ENCODE data around the gene GNB1.
"Not testable (repeated sequence)": the region's sequence is repeated elsewhere in the genome, so short reads cannot be mapped to it uniquely, and the experiment has no call there.

Gene GNB1

DNA sequence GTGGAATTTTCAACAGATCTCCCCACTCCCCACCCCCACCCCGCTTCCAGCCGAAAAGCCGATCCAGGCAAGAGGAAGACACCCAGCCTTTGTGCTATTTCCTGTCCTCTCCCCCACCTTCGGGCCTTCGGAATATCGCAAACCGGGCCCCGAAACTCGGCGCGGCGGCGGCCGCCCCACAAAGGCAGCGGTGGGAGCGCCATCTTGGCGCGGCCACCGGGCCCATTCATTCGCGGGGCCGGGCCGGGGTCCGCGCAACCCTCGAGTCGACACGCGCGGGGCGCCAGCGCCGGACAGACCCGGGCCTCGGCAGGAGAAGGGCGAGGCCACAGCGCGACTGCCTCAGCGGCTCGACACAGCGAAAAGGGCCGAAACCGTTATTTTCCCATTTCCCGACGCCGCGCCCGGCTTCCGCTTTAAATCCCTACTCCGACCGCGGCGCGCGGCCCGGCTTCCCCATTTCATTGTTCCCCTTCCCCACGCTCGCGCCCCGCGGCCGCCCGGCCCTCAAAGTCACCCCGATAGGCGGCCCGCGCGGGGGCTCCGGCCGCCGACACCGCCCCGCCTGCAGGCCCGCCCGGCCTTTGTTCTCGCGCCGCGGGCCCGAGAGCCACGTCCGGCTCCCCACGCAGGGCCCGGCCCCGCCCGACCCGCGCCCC lies 911 bp downstream of the GNB1 start:
- DNase-seq: peak; percentile 68

DNA sequence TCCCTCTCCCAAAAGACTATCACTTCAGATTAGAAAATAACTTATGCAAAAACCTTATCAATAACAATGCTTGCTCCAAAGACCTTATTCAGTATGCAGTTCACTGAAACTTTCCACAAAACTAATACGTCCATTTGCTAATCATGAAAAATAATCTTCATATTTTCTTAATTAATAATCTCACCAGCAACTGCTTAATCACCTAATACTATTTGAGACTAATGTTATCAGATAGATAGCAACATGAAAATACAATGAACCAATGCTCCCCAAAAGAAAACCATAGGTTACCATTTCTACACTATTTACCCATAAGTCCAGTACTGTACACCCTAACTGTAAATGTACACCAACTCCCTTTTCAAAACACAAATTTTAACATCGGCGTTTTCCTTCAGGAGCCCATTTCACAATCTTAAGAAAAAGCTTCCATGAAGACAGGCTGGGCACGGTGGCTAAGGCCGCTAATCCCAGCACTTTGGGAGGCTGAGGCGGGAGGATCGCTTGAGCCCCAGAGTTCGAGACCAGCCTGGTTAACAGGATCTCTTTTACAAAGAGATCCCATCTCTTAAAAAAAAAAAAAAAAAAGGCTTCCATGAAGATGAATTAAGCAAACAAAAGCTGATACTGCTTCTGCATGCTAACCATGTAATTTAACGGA lies 1.7 kb downstream of the GNB1 start:
- DNase-seq: no peak

GRCh38 chr1:1883890-1884289 lies 7.0 kb downstream of the GNB1 start:
- not testable (repeated sequence) for DNase-seq

GRCh38 chr1:1883092-1883873 lies 7.6 kb downstream of the GNB1 start:
- DNase-seq: no peak

GRCh38 chr1:1881727-1882126 lies 9.2 kb downstream of the GNB1 start:
- no peak for DNase-seq

DNA sequence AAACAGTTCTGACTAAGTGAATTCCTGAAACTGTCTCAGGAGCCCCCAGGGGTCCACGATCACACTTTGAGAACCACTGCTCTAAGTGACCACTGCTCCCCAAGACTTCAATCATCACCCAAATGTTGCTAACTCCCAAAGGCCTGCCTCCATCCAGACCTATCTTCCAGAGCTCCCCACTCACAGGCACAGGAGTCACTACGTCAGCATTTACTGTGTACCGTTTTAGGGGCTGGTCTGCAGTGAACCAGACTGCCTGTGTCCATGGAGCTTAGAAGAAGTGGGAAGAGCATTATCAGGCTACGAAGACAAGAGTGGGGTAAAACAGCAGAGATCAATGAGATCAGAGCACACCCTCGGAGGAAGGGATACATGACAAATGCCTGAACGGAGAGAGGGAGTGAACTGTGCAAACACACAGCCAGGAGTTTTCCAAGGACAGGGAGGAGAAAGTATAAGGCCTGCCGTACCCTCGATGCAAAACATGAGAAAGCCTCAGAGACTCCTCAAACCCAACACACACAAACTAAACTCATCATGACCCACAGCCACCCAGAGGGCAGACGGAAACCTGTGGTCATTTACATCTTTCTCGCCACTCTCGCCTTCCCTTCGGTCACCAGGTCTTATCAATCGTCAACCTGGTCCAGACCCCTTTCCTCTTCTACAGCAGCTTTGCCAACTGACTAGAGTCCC lies 10.1 kb downstream of the GNB1 start:
- DNase-seq: no peak

DNA sequence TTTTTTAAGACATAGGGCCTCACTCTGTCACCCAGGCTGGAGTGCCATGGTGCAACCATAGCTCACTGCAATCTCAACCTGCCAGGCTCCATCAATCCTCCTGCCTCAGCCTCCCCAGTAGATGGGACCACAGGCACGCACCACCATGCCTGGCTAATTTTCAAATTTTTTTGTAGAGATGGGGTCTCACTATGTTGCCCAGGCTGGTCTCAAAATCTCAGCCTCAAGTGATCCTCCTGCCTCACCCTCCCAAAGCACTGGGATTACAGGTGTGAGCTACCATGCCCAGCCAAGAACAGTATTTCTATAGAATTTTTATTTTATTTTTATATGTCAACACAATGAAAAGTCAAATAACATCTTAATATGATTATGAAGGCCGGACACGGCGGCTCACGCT lies 10.9 kb downstream of the GNB1 start:
- no peak for DNase-seq

GRCh38 chr1:1877865-1878436 lies 12.9 kb downstream of the GNB1 start:
- no peak for DNase-seq

DNA sequence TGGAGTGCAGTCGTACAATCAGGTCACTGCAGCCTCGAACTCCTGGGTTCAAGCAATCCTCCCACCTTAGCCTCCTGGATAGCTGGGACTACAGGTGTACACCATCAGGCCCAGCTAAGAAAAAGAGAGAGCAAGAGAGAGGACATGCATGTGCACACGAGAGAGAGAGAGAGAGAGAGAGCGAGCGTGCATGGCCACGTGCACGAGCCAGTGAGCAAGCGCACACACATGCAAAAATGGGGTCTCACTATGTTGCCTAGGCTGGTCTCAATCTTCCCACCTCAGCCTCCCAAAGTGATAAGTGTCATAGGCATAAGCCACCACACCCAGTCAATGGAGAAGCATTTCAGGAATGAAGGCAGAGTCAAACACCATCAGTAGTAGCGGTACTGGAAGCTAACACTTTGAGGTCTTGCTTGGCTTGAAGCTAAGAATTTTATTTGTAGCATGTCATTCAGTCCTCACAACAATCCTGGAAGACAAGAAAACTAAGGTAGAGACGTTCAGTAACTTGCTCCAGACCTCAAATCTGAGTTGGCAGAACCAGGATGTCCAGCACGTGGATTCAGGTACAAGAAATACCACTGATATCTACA lies 14.5 kb downstream of the GNB1 start:
- no peak for DNase-seq

GRCh38 chr1:1875932-1876331 lies 15.0 kb downstream of the GNB1 start:
- DNase-seq: no peak

GRCh38 chr1:1874901-1875300 lies 16.0 kb downstream of the GNB1 start:
- DNase-seq: no peak

GRCh38 chr1:1873186-1873585 lies 17.7 kb downstream of the GNB1 start:
- DNase-seq: no peak

DNA sequence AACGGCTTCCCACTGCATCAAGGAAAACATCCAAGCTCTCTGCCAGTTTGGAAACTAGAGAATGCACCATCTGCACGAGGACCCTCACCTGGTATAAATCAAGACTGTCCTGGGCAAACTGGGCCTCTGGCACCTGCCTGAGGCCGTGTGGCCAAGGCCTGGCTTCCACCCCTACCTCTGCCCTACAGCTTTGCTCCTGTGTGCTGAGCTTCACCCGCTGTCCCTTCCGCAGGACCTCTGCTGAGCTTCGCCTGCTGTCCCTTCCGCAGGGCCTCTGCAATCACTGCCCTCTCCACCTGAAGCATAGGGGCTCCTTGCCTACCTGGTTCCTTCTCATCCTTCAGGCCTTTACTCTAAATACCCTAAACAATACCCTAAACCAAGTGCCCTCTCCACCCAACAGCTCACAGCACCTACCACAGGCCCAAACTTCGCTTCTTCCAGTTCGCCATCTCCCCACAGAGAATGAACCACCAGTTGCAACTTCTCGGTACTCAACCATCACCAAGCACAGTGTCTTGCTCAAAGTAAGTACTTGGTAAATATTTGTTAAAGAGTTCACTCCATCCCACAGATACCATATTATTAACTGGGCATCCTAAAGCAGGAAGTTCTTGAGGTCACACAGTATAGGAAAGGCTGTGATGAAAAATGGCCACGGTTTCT lies 18.4 kb downstream of the GNB1 start:
- no peak for DNase-seq

DNA sequence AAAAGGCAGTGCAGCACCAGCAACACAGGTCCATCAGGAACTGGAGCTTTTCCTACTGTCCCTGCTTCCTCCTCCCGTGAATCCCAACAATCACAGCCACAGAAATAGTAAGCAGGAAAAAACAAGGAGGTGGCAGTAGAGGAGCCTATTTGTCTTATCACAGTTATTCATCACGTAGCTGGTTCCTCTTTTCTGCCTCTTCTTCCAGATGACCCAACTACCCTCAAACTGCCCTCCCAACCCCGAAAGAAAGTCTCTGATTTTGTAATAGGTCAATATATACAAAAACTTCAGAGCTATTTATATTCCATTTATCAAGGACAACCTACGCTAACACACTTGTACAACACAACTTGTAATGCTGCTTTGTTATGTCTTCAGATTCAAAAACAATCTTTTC lies 21.4 kb downstream of the GNB1 start:
- DNase-seq: no peak

- no peak for DNase-seq
These were observed 23.7 kb downstream of the GNB1 start for GRCh38 chr1:1867164-1867563.

DNA sequence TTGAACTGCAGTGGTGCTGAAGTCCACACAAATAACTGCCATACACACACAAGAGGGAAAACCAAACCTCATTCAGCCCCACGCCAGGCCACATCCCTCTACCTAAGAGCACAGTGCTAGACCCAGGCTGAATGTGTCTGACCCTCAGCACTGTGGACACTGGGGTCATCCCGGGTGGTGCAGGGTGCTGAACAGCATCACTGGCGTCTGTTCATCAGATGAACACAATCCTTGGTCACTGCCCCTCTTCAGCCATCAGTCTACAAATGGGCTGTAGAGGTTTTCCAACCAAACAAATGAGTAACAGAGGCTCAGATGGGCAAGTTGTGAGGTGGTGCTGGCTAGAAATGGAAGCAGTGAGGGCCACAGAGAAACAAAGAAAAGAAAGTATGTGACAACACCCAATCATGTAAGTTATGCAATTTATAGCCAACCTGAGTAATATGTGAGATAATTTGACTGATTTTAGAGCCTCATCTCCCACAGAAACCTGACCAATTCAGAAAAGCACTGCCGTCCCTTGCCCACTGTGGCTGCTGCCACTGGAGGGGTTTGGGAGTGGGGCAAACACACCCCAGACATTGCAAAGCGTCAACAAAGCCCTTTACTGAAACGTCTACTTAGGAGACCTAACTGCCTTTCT lies 27.9 kb downstream of the GNB1 start:
- DNase-seq: no peak

DNA sequence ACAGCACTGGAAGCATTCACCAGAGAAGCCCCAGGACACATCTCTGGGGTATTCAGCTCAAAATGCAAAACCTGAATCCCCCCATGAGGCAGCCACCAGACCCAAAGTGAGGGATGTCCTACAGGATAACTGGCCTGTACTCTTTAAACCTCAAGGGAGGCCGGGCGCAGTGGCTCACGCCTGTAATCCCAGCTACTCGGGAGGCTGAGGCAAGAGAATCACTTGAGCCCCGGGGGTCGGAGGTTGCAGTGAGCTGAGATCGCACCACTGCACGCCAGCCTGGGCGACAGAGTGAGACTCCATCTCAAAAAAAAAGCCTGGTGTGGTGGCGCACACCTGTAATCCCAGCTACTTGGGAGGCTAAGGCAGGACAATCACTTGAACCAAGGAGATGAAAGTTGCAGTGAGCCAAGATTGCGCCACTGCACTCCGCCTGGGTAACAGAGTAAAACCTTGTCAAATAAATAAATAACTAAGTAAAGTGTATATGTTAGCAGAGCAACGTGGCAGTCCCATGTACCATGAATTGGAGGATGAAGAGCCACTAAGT lies 29.1 kb downstream of the GNB1 start:
- not testable (repeated sequence) for DNase-seq

DNA sequence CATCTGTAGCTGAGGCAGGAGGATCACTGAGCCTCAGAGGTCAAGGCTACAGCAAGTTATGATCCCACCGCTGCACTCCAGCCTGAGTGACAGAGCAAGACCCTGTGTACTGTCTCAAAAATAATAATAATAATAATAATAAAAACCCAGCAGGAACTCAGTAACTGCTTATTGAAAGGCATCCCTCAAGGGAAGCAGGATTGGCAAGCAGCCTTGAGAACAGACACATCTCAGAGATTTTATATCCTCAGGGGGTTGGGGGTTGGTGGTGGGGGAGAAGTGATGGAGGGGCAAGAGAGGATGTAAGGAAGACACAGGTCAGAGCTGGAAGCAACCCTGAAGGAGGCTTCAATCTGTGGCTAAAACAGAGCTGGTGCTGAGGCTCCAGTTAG lies 29.6 kb downstream of the GNB1 start:
- DNase-seq: no peak

DNA sequence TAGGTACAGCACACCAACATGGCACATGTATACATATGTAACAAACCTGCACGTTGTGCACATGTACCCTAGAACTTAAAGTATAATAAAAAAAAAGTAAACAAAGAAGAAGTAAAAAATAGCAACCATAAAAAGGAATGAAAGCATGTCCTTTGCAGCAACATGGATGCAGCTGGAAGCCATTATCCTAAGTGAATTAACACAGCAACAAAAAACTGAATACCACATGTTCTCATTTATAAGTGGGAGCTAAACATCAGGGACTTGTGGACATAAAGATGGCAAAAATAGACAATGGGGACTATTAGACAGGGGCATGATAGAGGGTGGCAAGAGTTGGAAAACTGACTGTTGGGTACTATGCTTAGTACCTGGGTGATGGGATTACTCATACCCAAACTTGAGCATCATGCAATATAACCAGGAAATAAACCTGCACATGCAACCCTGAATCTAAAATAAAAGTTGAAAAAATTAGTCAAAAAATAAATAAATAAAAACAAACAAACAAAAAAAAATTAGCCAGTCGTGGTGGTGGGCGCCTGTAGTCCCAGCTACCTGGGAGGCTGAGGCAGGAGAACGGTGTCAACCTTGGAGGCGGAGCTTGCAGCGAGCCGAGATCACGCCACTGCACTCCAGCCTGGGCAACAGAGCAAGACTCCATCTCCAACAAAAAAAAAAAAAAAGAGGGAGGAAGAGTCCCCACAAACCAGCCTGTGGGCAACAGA lies 30.8 kb downstream of the GNB1 start:
- not testable (repeated sequence) for DNase-seq

- peak; percentile 79 for DNase-seq
These were observed 32.4 kb downstream of the GNB1 start for GRCh38 chr1:1858382-1859086.

All from femur (tissue), 1 donor.